Astrocyte (in vitro differentiated cells and primary cell): ENCODE results near the gene RBM22. TPM values are rescaled to one million over a fixed set of nuclear protein-coding genes. Genes with fewer than 3 reads are reported as not detected.

ENCODE experiments used
- DNase-seq: peaks from one replicate; pipeline ENCODE4 v3.0.0-alpha.2; 2010; ENCODE audit warnings: low read depth
- FAIRE-seq: peaks from 2 replicates; lab custom pipeline; 2011; peaks lifted over from hg19 to GRCh38; lab: Jason Lieb, UNC
- H2AFZ ChIP-seq: 2 replicates; pipeline ENCODE4 v1.6.0; 2012; ENCODE audit warnings: low read depth, low read length, inconsistent platforms
- H3K27ac ChIP-seq: 2 replicates; pipeline ENCODE4 v1.5.1; 2011; ENCODE audit warnings: low read depth, low read length, inconsistent platforms
- H3K27me3 ChIP-seq: 2 replicates; pipeline ENCODE4 v1.6.0; 2011; ENCODE audit warnings: low read length, inconsistent platforms; ENCODE audit not compliant: insufficient read depth
- H3K36me3 ChIP-seq: 2 replicates; pipeline ENCODE4 v1.5.1; 2011; ENCODE audit warnings: low read length, inconsistent platforms; ENCODE audit not compliant: insufficient read depth
- H3K4me1 ChIP-seq: 2 replicates; pipeline ENCODE4 v1.5.1; 2011; ENCODE audit warnings: low read length, inconsistent platforms; ENCODE audit not compliant: insufficient read depth
- H3K4me2 ChIP-seq: 2 replicates; pipeline ENCODE4 v1.6.0; 2012; ENCODE audit warnings: low read length, inconsistent platforms
- H3K4me3 ChIP-seq: 2 replicates; pipeline ENCODE4 v1.5.1; 2011; ENCODE audit warnings: low read depth, mild to moderate bottlenecking, low read length, inconsistent platforms; ENCODE audit not compliant: insufficient read depth
- H3K79me2 ChIP-seq: 2 replicates; pipeline ENCODE4 v1.6.0; 2012; ENCODE audit warnings: mild to moderate bottlenecking, low read length, inconsistent platforms; ENCODE audit not compliant: insufficient read depth
- H3K9ac ChIP-seq: 2 replicates; pipeline ENCODE4 v1.6.0; 2012; ENCODE audit warnings: mild to moderate bottlenecking, low read length, inconsistent platforms
- H3K9me3 ChIP-seq: 2 replicates; pipeline ENCODE4 v1.5.1; 2012; ENCODE audit warnings: low read depth, mild to moderate bottlenecking, low read length, inconsistent platforms; ENCODE audit not compliant: insufficient read depth
- H4K20me1 ChIP-seq: 2 replicates; pipeline ENCODE4 v1.6.0; 2012; ENCODE audit warnings: low read length, inconsistent platforms; ENCODE audit not compliant: insufficient read depth
- H3K27ac Mint-ChIP-seq: one replicate; pipeline ENCODE4 v1.8.0; 2021; ENCODE audit warnings: mild to moderate bottlenecking, mixed read lengths; ENCODE audit not compliant: unreplicated experiment
- H3K27me3 Mint-ChIP-seq: one replicate; pipeline ENCODE4 v1.8.0; 2021; ENCODE audit warnings: low read depth, mixed read lengths; ENCODE audit not compliant: unreplicated experiment
- H3K36me3 Mint-ChIP-seq: one replicate; pipeline ENCODE4 v1.8.0; 2021; ENCODE audit warnings: low read depth, mixed read lengths; ENCODE audit not compliant: unreplicated experiment
- H3K4me1 Mint-ChIP-seq: one replicate; pipeline ENCODE4 v1.8.0; 2021; ENCODE audit warnings: low read depth, mixed read lengths; ENCODE audit not compliant: unreplicated experiment
- H3K4me3 Mint-ChIP-seq: one replicate; pipeline ENCODE4 v1.8.0; 2021; ENCODE audit warnings: mild to moderate bottlenecking, moderate library complexity, mixed read lengths; ENCODE audit not compliant: unreplicated experiment
- H3K9me3 Mint-ChIP-seq: one replicate; pipeline ENCODE4 v1.8.0; 2021; ENCODE audit warnings: mild to moderate bottlenecking, mixed read lengths; ENCODE audit not compliant: unreplicated experiment
- EZH2 ChIP-seq: IDR thresholded peaks from 2 replicates; pipeline ENCODE4 v1.6.1; 2012; ENCODE audit warnings: mild to moderate bottlenecking, low read length, inconsistent platforms; ENCODE audit not compliant: insufficient read depth
- total RNA-seq: library from RNA; stranded (reverse); gene quantifications from 2 replicates; pipeline ENCODE4 v1.2.1, GENCODE V29; 2021
- TF ChIP-seq, protein P1 (sequence below): IDR thresholded peaks from 2 replicates; pipeline ENCODE4 v1.5.1; 2011; ENCODE audit warnings: low read depth, mild to moderate bottlenecking, inconsistent platforms, low read length, moderate library complexity; ENCODE audit not compliant: insufficient read depth

Gene RBM22
- total RNA-seq, 1 donor from 2014 or later: 47.4 TPM

DNA sequence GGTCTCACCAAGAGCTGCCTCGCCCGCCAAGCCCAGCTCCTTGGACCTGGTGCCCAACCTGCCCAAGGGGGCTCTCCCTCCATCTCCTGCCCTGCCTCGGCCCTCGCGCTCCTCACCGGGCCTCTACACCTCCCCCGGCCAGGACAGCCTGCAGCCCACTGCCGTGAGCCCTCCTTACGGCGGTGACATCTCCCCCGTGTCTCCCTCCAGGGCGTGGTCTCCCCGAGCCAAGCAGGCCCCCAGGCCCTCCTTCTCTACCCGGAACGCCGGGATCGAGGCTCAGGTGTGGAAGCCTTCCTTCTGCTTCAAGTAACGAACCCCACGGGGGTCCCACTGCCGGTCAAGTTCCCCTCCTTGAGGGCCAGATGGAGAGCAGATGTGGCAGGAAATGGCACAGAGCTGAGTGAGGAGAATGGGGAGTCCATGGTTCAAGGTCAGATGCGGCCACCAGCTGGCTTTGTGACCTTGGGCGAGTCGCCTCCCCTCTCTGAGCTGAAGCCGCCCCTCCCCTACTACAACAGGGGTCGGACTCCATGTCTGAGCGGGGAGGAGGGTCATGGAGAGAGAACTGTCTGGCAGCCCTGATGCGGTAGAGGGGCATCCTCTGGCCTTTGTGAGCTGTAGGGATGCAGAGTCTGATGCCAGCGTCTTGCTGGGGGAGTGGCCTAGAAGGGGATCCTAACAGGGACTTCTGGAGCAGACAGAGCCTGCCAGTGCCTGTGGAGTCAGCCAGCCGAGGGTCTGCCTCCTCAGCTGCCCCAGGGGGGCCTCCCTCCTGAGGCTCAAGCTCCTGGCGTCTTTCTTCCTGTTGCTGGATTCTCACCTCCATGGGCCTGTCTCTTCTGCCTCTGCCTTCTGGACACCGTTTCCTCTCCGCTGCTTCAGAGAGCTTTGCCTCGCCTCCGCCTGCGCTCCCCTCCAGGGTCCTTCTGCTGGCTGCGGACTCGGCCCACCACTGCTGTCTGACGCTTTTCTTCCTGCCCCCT is 50.5 kb downstream of the RBM22 start:
- Histone ChIP-seq H3K4me1 (peaks cover 19% of the 10 kb centered on the region), H3K9me3 (no peaks in the 10 kb centered on the region), H2AFZ (no peak overlapping the region), H3K79me2 (peaks cover 60% of the 10 kb centered on the region), H3K27me3 (no peaks in the 10 kb centered on the region), H3K4me3 (no peak overlapping the region), H3K27ac (no peak overlapping the region), H3K9ac (no peak overlapping the region), H3K4me2 (no peak overlapping the region), H3K36me3 (peaks cover 3% of the 10 kb centered on the region), H4K20me1 (peaks cover 92% of the 10 kb centered on the region)
- H3K4me3 Mint-ChIP-seq: no peak overlapping the region
- TF ChIP-seq, protein P1, sequence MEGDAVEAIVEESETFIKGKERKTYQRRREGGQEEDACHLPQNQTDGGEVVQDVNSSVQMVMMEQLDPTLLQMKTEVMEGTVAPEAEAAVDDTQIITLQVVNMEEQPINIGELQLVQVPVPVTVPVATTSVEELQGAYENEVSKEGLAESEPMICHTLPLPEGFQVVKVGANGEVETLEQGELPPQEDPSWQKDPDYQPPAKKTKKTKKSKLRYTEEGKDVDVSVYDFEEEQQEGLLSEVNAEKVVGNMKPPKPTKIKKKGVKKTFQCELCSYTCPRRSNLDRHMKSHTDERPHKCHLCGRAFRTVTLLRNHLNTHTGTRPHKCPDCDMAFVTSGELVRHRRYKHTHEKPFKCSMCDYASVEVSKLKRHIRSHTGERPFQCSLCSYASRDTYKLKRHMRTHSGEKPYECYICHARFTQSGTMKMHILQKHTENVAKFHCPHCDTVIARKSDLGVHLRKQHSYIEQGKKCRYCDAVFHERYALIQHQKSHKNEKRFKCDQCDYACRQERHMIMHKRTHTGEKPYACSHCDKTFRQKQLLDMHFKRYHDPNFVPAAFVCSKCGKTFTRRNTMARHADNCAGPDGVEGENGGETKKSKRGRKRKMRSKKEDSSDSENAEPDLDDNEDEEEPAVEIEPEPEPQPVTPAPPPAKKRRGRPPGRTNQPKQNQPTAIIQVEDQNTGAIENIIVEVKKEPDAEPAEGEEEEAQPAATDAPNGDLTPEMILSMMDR: no peak
- no peak for TF ChIP-seq EZH2
- no peak for FAIRE-seq
- peak overlapping the region; percentile 66 for H3K27ac Mint-ChIP-seq
- peaks cover 2% of the 10 kb centered on the region for H3K9me3 Mint-ChIP-seq
- peaks cover 34% of the 10 kb centered on the region for H3K36me3 Mint-ChIP-seq
- peaks cover 27% of the 10 kb centered on the region for H3K4me1 Mint-ChIP-seq
- peaks cover 22% of the 10 kb centered on the region for H3K27me3 Mint-ChIP-seq
- DNase-seq: no peak

DNA sequence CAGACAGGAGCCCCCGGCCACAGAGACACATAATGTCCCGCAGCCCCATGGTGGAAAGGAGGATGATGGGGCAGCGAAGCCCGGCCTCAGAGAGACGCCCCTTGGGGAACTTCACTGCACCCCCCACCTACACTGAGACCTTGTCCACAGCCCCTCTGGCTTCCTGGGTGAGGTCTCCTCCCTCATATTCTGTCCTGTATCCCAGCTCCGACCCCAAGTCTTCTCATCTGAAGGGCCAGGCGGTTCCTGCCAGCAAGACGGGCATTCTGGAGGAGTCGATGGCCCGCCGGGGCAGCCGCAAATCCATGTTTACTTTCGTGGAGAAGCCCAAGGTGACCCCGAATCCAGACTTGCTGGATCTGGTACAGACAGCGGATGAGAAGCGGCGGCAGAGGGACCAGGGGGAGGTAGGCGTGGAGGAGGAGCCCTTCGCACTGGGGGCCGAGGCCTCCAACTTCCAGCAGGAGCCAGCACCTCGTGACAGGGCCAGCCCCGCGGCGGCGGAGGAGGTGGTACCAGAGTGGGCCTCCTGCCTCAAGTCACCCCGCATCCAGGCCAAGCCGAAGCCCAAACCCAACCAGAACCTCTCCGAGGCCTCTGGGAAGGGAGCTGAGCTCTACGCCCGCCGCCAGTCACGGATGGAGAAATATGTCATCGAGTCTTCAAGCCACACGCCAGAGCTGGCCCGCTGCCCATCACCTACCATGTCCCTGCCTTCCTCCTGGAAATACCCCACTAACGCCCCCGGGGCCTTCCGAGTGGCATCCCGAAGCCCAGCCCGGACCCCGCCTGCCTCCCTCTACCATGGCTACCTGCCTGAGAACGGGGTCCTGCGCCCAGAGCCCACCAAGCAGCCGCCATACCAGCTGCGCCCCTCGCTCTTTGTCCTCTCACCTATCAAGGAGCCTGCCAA is 51.5 kb downstream of the RBM22 start:
- Histone ChIP-seq H4K20me1 (peaks cover 95% of the 10 kb centered on the region), H3K36me3 (peaks cover 3% of the 10 kb centered on the region), H3K4me3 (no peak overlapping the region), H3K27me3 (no peaks in the 10 kb centered on the region), H3K4me2 (no peak overlapping the region), H3K79me2 (peaks cover 67% of the 10 kb centered on the region), H3K27ac (no peak overlapping the region), H3K9ac (no peak overlapping the region), H2AFZ (no peak overlapping the region), H3K4me1 (peaks cover 26% of the 10 kb centered on the region), H3K9me3 (no peaks in the 10 kb centered on the region)
- Mint-ChIP-seq H3K9me3 (peaks cover 2% of the 10 kb centered on the region), H3K27ac (peak overlapping the region; percentile 66), H3K36me3 (peaks cover 35% of the 10 kb centered on the region), H3K4me1 (peaks cover 36% of the 10 kb centered on the region), H3K4me3 (no peak overlapping the region), H3K27me3 (peaks cover 22% of the 10 kb centered on the region)
- DNase-seq (no peak), FAIRE-seq (no peak)
- no peak for TF ChIP-seq EZH2
- TF ChIP-seq, protein P1: no peak
